ENCODE measurements around the gene PEX11A.
"Not testable (repeated sequence)": the region's sequence is repeated elsewhere in the genome, so short reads cannot be mapped to it uniquely, and the experiment has no call there.

PEX11A gene

GRCh38 chr15:89690276-89691218 lies at the start of gene PEX11A, which contains the start of gene WDR93:
TSS of gene PEX11A (minus strand) at chr15:89690754. CDS start at chr15:89690632, 122 bp downstream.
TSS of gene WDR93 (plus strand) at chr15:89690811. CDS start at chr15:89701747, 10,936 bp downstream.
- peak; percentile 31 for DNase-seq (ENCODE audit: low read depth)

DNA sequence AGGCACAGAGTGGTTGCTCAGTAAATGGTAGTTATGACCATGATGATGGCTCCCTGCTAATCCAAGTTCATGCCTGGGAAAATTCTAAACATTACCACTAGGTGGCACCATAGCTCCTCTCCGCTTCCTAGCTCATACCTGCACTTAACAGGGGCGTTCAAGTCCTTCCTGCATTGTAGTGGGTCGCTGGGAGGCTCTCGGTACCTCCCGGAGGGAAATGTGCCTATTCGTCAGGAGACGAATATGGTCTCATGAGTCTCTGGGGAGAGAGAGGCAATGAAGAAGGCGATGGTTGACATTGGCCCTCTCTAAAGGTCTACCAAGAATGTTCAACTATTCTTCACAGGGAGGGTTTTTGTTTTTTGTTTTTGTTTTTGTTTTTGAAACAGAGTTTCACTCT lies 49.6 kb upstream of the PEX11A start:
- DNase-seq (ENCODE audit: low read depth), result peak; percentile 44

GRCh38 chr15:89735773-89736172 lies 45.2 kb upstream of the PEX11A start:
- DNase-seq (ENCODE audit: low read depth), result no peak

DNA sequence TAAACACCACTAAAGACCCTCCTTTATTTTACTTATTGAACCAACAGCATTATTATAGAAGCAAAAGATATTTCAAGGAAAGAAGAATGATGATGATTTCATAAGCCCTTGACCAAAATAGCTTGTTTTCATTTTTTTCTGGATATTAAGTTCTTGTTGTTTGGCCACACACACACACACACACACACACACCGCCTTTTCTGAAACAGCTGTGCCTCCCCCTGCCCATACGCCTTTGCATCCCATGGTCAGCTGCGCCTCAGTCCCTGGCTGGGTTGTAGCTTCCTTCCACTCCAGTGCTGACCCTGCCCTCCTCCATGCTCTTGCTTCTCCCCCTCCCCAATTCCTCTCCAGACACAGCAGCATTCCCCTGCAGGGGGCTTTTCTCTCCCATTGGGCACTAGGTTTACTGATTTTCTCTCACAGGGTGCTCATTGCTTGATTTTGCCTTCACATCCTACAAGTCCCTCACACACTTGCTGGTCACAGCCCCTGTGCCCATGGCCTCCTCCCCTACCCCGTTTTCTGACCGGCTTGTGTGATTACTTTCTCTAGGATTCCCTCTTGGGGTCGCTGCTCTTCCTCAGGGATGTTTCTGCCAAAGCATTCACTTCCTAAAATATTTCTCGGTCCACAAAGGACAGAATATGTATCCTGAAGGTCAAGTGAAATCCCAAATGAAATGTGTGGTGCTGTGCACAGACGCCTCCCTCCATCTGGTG lies 42.1 kb upstream of the PEX11A start:
- no peak for DNase-seq (ENCODE audit: low read depth)

GRCh38 chr15:89731275-89731674 lies 40.7 kb upstream of the PEX11A start:
- DNase-seq (ENCODE audit: low read depth), result no peak

DNA sequence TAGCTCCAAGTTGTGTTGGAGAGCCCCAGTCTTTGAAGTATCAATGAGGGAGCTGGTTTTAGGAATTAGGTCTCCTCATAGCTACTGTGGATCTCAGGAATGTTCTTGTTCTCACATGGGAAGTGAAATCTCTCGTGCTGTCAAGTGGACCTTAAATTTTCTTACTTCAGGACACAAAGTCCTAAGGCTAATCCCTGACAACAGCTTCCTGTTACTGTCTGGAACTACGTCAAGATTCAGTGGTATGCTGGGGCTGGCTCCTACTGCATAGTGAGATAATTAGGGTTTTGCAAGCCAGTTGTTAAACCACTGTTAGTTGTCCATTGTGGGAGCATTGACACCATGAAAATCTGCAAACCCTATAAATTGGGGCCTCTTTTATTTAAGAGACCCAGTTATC lies 37.7 kb upstream of the PEX11A start:
- peak; percentile 35 for DNase-seq (ENCODE audit: low read depth)

DNA sequence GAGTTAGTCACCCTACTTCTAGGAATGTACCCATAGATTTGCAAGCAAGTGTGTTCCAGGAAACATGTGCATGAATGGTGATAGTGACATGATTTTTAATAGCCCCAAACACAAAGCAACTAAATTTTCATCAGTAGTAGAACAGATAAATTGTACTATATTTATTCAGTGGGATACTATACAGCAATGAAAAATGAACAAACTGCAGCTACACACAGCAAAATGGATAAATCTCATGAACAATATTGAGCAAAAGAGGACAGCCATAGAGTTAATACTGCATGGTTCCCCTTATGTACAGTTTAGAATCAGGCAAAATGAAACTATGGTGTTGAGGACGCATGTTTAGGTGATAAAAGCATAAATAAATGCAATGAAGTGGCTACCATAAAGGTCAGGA lies 34.5 kb upstream of the PEX11A start:
- DNase-seq (ENCODE audit: low read depth), result no peak

GRCh38 chr15:89724621-89725020 lies 34.1 kb upstream of the PEX11A start:
- DNase-seq (ENCODE audit: low read depth), result no peak

DNA sequence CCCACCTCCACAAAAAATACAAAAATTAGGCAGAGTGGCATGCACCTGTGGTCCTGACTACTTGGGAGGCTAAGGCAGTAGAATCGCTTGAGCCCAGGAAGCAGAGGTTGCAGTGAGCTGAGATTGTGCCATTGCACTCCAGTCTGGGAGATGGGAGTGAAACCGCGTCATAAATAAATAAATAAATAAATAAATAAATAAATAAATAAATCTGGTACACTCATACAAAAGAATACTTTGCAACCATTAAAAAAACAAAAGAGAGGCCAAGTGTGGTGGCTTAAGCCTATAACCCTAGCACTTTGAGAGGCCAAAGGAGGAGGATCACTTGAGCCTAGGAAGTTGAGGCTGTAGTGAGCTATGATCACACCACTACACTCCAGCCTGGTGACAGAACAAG lies 32.5 kb upstream of the PEX11A start:
- no peak for DNase-seq (ENCODE audit: low read depth)

DNA sequence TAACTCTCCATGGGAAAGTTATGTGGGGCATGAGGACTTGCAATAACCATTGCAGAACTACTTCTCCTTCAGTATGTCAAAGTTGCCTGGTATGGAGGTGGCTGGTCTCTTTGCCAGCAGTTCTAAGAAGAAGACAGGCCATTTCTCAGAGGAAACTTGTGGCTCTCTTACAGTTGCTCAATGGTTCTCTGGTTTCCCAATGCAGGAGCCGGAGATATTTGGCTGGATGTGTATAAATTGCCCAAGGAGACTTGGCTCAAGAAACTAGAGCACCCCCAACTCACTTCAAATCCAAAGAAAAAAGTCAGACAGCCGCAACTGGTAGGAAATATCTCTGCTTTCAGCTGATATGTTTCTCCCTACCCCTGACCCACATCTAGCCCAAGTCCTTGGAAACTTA lies 24.2 kb upstream of the PEX11A start:
- no peak for DNase-seq (ENCODE audit: low read depth)

GRCh38 chr15:89707577-89707976 lies 17.0 kb upstream of the PEX11A start:
- DNase-seq (ENCODE audit: low read depth), result no peak

GRCh38 chr15:89704411-89704810 lies 13.9 kb upstream of the PEX11A start:
- no peak for DNase-seq (ENCODE audit: low read depth)

DNA sequence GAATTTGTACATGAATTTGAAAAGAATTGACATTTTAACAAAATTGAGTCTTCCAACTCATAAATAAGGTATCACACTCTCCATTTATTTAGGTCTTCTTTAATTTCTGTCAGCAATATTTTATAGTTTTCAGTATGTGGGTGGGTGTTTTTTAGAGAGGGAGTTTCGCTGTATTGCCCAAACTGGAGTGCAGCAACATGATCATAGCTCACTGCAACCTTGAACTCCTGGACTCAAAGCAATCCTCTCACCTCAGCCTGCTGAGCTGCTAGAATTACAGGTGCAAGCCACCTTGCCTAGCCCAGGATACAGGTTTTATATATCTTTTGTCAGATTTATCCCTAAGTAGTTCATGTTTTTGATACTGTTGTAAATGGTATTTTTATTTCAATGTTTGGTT lies 4.6 kb upstream of the PEX11A start:
- no peak for DNase-seq (ENCODE audit: low read depth)

- DNase-seq (ENCODE audit: low read depth), result no peak
Measured at GRCh38 chr15:89693696-89694095, 3.1 kb upstream of the PEX11A start.

DNA sequence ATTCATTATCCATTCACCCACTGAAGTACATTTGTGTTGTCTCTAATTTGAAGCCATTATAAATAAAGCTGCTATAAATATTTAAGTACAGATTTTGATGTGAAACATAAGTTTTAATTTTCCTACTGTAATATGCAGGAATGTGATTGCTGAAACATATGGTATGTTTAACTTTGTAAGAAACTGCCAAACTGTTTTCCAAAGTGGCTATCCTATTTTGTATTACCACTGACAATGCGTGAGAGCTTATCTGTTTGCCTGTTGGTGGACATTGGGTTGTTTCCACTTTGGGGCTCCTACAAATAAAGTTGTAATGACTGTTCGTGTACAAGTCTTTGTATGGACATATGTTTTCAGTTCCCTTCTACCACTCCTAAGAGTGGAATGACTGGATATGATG lies 2.5 kb upstream of the PEX11A start:
- DNase-seq (ENCODE audit: low read depth), result no peak

DNA sequence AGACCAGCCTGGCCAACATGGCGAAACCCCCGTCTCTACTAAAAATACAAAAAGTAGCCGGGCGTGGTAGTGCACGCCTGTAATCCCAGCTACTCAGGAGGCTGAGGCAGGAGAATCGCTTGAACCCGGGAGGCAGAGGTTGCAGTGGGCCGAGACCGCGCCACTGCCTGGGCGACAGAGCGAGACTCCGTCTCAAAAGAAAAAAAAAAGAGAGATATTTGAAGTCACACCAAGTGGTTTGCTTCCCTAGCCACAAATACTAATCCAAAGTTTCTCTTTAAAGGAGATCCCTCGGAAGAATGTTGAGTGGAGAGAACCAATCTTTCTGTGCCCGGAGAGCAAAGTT lies 651 bp downstream of the PEX11A start:
- not testable (repeated sequence) for DNase-seq (ENCODE audit: low read depth)

GRCh38 chr15:89686522-89686921 lies 4.0 kb downstream of the PEX11A start:
- DNase-seq (ENCODE audit: low read depth), result no peak

DNA sequence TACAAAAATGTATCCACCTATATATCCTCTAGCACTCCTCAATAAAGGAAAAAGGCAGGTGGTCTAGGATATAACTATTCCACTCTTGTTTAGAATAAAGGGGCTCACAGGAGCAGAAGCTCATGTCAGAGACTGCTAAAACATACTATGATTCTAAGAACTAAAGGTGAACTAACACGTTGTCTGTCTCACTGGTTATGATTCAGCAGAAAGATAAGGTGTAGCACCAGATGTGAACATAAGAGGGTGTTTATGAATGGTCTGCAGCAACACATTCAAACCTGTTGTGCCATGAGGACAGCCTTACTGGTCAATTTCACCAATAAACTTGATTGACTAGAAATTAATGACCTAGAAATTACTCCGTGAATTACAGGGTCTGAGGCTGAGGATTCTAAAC lies 4.6 kb downstream of the PEX11A start:
- no peak for DNase-seq (ENCODE audit: low read depth)

DNA sequence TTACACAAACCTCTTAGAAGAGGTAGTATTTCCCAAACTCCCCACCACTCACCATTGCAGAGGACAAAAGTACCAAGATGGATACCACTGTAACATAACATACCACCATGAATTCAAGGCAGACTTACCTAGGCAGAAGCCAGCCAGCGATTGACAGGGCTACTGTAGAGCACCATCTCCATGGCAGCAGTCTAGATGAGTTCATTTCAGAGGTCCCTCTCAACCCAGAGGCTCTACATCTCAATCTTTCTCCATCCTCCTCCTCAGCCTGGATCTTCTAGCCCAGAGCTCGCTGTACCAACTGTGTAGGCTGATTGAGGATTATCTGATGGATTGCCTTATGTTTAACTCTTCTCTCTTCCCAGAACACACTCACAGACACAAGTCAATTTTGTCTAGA lies 9.4 kb downstream of the PEX11A start:
- DNase-seq (ENCODE audit: low read depth), result no peak

- peak; percentile 55 for DNase-seq (ENCODE audit: low read depth)
Measured at GRCh38 chr15:89680282-89680873, 10.2 kb downstream of the PEX11A start.

DNA sequence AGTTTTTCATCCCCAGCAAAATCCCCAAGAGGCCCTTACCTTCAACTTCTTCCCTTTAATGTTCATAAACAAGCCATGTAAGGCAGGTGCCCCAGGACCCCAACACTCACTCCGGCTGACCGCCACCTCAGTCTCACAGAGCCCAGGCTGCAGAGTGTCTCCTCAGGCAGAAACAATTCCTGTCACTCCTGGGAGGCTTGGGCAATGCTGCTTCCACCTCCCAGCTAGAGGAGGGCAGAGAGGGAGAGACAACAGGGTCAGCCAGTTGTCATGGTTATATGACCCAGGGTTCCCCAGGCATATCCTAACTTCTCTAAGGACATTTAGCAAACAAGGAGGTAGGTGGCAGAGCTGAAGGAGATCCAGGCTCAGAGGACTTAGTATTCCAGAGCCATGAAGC lies 11.3 kb downstream of the PEX11A start, which contains the start of gene PLIN1:
PLIN1 (minus strand) TSS at position 156 of the 400 bp plus-strand sequence. CDS start 1,878 bp downstream, outside the sequence.
- DNase-seq (ENCODE audit: low read depth), result no peak

- no peak for DNase-seq (ENCODE audit: low read depth)
Measured at GRCh38 chr15:89677381-89677780, 13.2 kb downstream of the PEX11A start.

- DNase-seq (ENCODE audit: low read depth), result no peak
Measured at GRCh38 chr15:89675606-89676005, 14.9 kb downstream of the PEX11A start.
